Liver (tissue), 3 donors: ENCODE results near the gene TMED5.

ENCODE experiments used
- EGR1 ChIP-seq, 2 donors: IDR thresholded peaks; 2 replicates each; pipeline ENCODE4 v1.6.1; 2016 to 2018; ENCODE audit warnings: antibody characterized with exemption in 2 of 2, low read depth in 2 of 2
- HNF4A ChIP-seq, 2 donors: conservative IDR thresholded peaks; 2 replicates each; pipeline ENCODE4 v1.6.1; 2016; ENCODE audit warnings: antibody characterized with exemption in 2 of 2, mild to moderate bottlenecking in 2 of 2
- JUND ChIP-seq, 2 donors: IDR thresholded peaks; 2 replicates each; pipeline ENCODE4 v1.6.1; 2016; ENCODE audit warnings: antibody characterized with exemption in 2 of 2
- MAX ChIP-seq: IDR thresholded peaks from 2 replicates; pipeline ENCODE4 v1.6.1; 2016; ENCODE audit warnings: antibody characterized with exemption
- RAD21 ChIP-seq, 2 donors: IDR thresholded peaks; 2 replicates each; pipeline ENCODE4 v1.6.1; 2016; ENCODE audit warnings: antibody characterized with exemption in 2 of 2, mild to moderate bottlenecking in 2 of 2
- TAF1 ChIP-seq: conservative IDR thresholded peaks from 2 replicates; pipeline ENCODE4 v1.6.1; 2016; ENCODE audit warnings: antibody characterized with exemption, mild to moderate bottlenecking
- YY1 ChIP-seq: IDR thresholded peaks from 2 replicates; pipeline ENCODE4 v1.6.1; 2016; ENCODE audit warnings: antibody characterized with exemption, mild to moderate bottlenecking
- TF ChIP-seq, protein P1 (sequence below): fragments of 150-350 bp; IDR thresholded peaks from 2 replicates; pipeline ENCODE4 v1.5.1; 2017; ENCODE audit warnings: improper control_type of control experiment, low read depth, low read length; ENCODE audit not compliant: missing input control
- TF ChIP-seq, protein P2 (sequence below): IDR thresholded peaks from 2 replicates; pipeline ENCODE4 v1.6.1; 2016; ENCODE audit warnings: antibody characterized with exemption
- TF ChIP-seq, protein P3 (sequence below): IDR thresholded peaks from 2 replicates; pipeline ENCODE4 v1.6.1; 2016; ENCODE audit warnings: antibody characterized with exemption, mild to moderate bottlenecking
- TF ChIP-seq, protein P4 (sequence below): IDR thresholded peaks from 2 replicates; pipeline ENCODE4 v1.6.1; 2016; ENCODE audit warnings: antibody characterized with exemption
- donor health status: healthy.
- donor health status: healthy.

DNA sequence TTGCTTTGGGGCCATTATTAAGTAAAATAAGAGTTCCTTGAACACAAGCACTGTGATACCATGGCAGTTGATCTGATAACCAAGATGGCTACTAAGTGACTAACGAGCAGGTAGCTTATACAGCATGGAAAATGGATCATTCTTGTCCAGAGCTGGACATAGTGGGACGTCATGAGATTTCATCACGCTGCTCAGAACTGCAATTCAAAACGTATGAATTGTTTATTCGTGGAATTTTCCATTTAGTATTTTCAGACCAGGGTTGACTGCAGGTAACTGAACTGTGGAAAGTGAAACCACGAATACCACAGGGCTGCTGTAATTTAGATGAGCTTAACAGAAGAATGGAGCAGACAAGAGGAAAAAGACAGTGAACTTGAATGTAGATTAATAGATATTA is 39.2 kb upstream of the TMED5 start:
- TF ChIP-seq HNF4A (conservative IDR thresholded peaks at IDR 0.05) (no peak), YY1 (no peak), TAF1 (no peak), RAD21 (IDR thresholded peaks at IDR 0.05) (no peak), MAX (no peak), EGR1 (IDR thresholded peaks at IDR 0.05; ENCODE audit: low read depth in 2 of 2) (no peak), JUND (IDR thresholded peaks at IDR 0.05) (no peak)
- TF ChIP-seq, protein P1, sequence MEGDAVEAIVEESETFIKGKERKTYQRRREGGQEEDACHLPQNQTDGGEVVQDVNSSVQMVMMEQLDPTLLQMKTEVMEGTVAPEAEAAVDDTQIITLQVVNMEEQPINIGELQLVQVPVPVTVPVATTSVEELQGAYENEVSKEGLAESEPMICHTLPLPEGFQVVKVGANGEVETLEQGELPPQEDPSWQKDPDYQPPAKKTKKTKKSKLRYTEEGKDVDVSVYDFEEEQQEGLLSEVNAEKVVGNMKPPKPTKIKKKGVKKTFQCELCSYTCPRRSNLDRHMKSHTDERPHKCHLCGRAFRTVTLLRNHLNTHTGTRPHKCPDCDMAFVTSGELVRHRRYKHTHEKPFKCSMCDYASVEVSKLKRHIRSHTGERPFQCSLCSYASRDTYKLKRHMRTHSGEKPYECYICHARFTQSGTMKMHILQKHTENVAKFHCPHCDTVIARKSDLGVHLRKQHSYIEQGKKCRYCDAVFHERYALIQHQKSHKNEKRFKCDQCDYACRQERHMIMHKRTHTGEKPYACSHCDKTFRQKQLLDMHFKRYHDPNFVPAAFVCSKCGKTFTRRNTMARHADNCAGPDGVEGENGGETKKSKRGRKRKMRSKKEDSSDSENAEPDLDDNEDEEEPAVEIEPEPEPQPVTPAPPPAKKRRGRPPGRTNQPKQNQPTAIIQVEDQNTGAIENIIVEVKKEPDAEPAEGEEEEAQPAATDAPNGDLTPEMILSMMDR = no peak
- TF ChIP-seq, protein P2, sequence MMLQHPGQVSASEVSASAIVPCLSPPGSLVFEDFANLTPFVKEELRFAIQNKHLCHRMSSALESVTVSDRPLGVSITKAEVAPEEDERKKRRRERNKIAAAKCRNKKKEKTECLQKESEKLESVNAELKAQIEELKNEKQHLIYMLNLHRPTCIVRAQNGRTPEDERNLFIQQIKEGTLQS = no peak
- TF ChIP-seq, protein P3, sequence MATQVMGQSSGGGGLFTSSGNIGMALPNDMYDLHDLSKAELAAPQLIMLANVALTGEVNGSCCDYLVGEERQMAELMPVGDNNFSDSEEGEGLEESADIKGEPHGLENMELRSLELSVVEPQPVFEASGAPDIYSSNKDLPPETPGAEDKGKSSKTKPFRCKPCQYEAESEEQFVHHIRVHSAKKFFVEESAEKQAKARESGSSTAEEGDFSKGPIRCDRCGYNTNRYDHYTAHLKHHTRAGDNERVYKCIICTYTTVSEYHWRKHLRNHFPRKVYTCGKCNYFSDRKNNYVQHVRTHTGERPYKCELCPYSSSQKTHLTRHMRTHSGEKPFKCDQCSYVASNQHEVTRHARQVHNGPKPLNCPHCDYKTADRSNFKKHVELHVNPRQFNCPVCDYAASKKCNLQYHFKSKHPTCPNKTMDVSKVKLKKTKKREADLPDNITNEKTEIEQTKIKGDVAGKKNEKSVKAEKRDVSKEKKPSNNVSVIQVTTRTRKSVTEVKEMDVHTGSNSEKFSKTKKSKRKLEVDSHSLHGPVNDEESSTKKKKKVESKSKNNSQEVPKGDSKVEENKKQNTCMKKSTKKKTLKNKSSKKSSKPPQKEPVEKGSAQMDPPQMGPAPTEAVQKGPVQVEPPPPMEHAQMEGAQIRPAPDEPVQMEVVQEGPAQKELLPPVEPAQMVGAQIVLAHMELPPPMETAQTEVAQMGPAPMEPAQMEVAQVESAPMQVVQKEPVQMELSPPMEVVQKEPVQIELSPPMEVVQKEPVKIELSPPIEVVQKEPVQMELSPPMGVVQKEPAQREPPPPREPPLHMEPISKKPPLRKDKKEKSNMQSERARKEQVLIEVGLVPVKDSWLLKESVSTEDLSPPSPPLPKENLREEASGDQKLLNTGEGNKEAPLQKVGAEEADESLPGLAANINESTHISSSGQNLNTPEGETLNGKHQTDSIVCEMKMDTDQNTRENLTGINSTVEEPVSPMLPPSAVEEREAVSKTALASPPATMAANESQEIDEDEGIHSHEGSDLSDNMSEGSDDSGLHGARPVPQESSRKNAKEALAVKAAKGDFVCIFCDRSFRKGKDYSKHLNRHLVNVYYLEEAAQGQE = no peak
- TF ChIP-seq, protein P4, sequence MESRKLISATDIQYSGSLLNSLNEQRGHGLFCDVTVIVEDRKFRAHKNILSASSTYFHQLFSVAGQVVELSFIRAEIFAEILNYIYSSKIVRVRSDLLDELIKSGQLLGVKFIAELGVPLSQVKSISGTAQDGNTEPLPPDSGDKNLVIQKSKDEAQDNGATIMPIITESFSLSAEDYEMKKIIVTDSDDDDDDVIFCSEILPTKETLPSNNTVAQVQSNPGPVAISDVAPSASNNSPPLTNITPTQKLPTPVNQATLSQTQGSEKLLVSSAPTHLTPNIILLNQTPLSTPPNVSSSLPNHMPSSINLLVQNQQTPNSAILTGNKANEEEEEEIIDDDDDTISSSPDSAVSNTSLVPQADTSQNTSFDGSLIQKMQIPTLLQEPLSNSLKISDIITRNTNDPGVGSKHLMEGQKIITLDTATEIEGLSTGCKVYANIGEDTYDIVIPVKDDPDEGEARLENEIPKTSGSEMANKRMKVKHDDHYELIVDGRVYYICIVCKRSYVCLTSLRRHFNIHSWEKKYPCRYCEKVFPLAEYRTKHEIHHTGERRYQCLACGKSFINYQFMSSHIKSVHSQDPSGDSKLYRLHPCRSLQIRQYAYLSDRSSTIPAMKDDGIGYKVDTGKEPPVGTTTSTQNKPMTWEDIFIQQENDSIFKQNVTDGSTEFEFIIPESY = no peak
